ENCODE data around the gene C5orf22.

The C5orf22 gene

GRCh38 chr5:31577438-31577837 lies 45.3 kb downstream of the C5orf22 start:
- no peak for DNase-seq (ENCODE audit: low spot score)
- TF ChIP-seq CTCF (IDR thresholded peaks at IDR 0.05; ENCODE audit: extremely low read depth, insufficient read depth, missing control alignments), result no peak
- in situ Hi-C loops (cut with MboI; ENCODE audit: low pct_unique_long_range_greater_than_20kb, low sequenced_read_pairs, unreplicated experiment), result loop anchor here (25.0 kb wide), 2 partner anchors 235 to 510 kb away; no protein-coding TSS in a partner anchor

GRCh38 chr5:31579558-31579957 lies 47.5 kb downstream of the C5orf22 start:
- no peak for DNase-seq (ENCODE audit: low spot score)
- TF ChIP-seq CTCF (IDR thresholded peaks at IDR 0.05; ENCODE audit: extremely low read depth, insufficient read depth, missing control alignments), result no peak
- in situ Hi-C loops (cut with MboI; ENCODE audit: low pct_unique_long_range_greater_than_20kb, low sequenced_read_pairs, unreplicated experiment), result loop anchor here (25.0 kb wide), 2 partner anchors 233 to 508 kb away; no protein-coding TSS in a partner anchor

GRCh38 chr5:31581498-31582099 lies 49.5 kb downstream of the C5orf22 start:
- DNase-seq (ENCODE audit: low spot score), result no peak
- in situ Hi-C loops (cut with MboI; ENCODE audit: low pct_unique_long_range_greater_than_20kb, low sequenced_read_pairs, unreplicated experiment), result loop anchor here (25.0 kb wide), 2 partner anchors 231 to 506 kb away; no protein-coding TSS in a partner anchor

GRCh38 chr5:31583129-31583528 lies 51.0 kb downstream of the C5orf22 start:
- DNase-seq (ENCODE audit: low spot score), result no peak
- in situ Hi-C loops (cut with MboI; ENCODE audit: low pct_unique_long_range_greater_than_20kb, low sequenced_read_pairs, unreplicated experiment), result loop anchor here (25.0 kb wide), 2 partner anchors 229 to 504 kb away; no protein-coding TSS in a partner anchor
- no peak for TF ChIP-seq CTCF (IDR thresholded peaks at IDR 0.05; ENCODE audit: extremely low read depth, insufficient read depth, missing control alignments)

More at GRCh38 chr5:31581498-31582099, 49.5 kb downstream of the C5orf22 start:
- peak; percentile 50 for TF ChIP-seq CTCF (IDR thresholded peaks at IDR 0.05; ENCODE audit: extremely low read depth, insufficient read depth, missing control alignments)

- TF ChIP-seq CTCF (IDR thresholded peaks at IDR 0.05; ENCODE audit: extremely low read depth, insufficient read depth, missing control alignments), result no peak
- in situ Hi-C loops (cut with MboI; ENCODE audit: low pct_unique_long_range_greater_than_20kb, low sequenced_read_pairs, unreplicated experiment), result loop anchor here (25.0 kb wide), 2 partner anchors 227 to 502 kb away; no protein-coding TSS in a partner anchor
- DNase-seq (ENCODE audit: low spot score), result no peak
Observed at GRCh38 chr5:31585166-31585894, 53.2 kb downstream of the C5orf22 start.

- TF ChIP-seq CTCF (IDR thresholded peaks at IDR 0.05; ENCODE audit: extremely low read depth, insufficient read depth, missing control alignments), result no peak
- in situ Hi-C loops (cut with MboI; ENCODE audit: low pct_unique_long_range_greater_than_20kb, low sequenced_read_pairs, unreplicated experiment), result loop anchor here (25.0 kb wide), 2 partner anchors 226 to 501 kb away; no protein-coding TSS in a partner anchor
- DNase-seq (ENCODE audit: low spot score), result no peak
Observed at GRCh38 chr5:31585895-31586270, 53.8 kb downstream of the C5orf22 start.
